IPS-11a (cell line): Measurements from ENCODE around the gene HNRNPUL1.
"Not testable (repeated sequence)": the region's sequence is repeated elsewhere in the genome, so short reads cannot be mapped to it uniquely, and the experiment has no call there.

Experiments
- H3K4me3 ChIP-seq: one replicate; pipeline ENCODE4 v1.5.1; 2013; ENCODE audit warnings: low read depth, low read length, control low read depth

Gene HNRNPUL1

GRCh38 chr19:41273076-41273475 lies 8.9 kb downstream of the HNRNPUL1 start:
- H3K4me3 ChIP-seq = no peak overlapping the region

GRCh38 chr19:41274802-41275201 lies 10.6 kb downstream of the HNRNPUL1 start:
- no peak overlapping the region for H3K4me3 ChIP-seq

- no peak overlapping the region for H3K4me3 ChIP-seq
Measured at GRCh38 chr19:41276231-41276630, 12.1 kb downstream of the HNRNPUL1 start.

- H3K4me3 ChIP-seq = no peak overlapping the region
Measured at GRCh38 chr19:41278478-41278877, 14.3 kb downstream of the HNRNPUL1 start.

GRCh38 chr19:41288673-41289530 lies 24.7 kb downstream of the HNRNPUL1 start:
- no peak overlapping the region for H3K4me3 ChIP-seq

- H3K4me3 ChIP-seq = not testable (repeated sequence)
Measured at GRCh38 chr19:41289814-41290213, 25.6 kb downstream of the HNRNPUL1 start.

GRCh38 chr19:41294393-41294792 lies 30.2 kb downstream of the HNRNPUL1 start:
- H3K4me3 ChIP-seq = no peak overlapping the region

GRCh38 chr19:41295499-41295898 lies 31.3 kb downstream of the HNRNPUL1 start:
- no peak overlapping the region for H3K4me3 ChIP-seq

- H3K4me3 ChIP-seq = no peak overlapping the region
Measured at GRCh38 chr19:41296433-41296871, 32.3 kb downstream of the HNRNPUL1 start.

- no peak overlapping the region for H3K4me3 ChIP-seq
Measured at GRCh38 chr19:41297628-41298347, 33.6 kb downstream of the HNRNPUL1 start.

GRCh38 chr19:41298348-41298964 lies 34.3 kb downstream of the HNRNPUL1 start:
- no peak overlapping the region for H3K4me3 ChIP-seq

- no peak overlapping the region for H3K4me3 ChIP-seq
Measured at GRCh38 chr19:41299046-41299754, 35.0 kb downstream of the HNRNPUL1 start.

- H3K4me3 ChIP-seq = no peak overlapping the region
Measured at GRCh38 chr19:41299755-41300089, 35.5 kb downstream of the HNRNPUL1 start.

- H3K4me3 ChIP-seq = no peak overlapping the region
Measured at GRCh38 chr19:41300555-41300954, 36.4 kb downstream of the HNRNPUL1 start.

- no peak overlapping the region for H3K4me3 ChIP-seq
Measured at GRCh38 chr19:41302624-41303351, 38.6 kb downstream of the HNRNPUL1 start.

GRCh38 chr19:41303954-41304353 lies 39.8 kb downstream of the HNRNPUL1 start:
- no peak overlapping the region for H3K4me3 ChIP-seq

- no peak overlapping the region for H3K4me3 ChIP-seq
Measured at GRCh38 chr19:41304706-41305483, 40.7 kb downstream of the HNRNPUL1 start.

GRCh38 chr19:41305927-41306793 lies 42.0 kb downstream of the HNRNPUL1 start:
- H3K4me3 ChIP-seq = no peak overlapping the region
